Measurements from ENCODE around the gene TMEM132C.
A peak's percentile ranks its signal among the peaks of the same experiment; 100 is the strongest.

GRCh38 chr12:128609861-128610260 lies 342.9 kb downstream of the TMEM132C start:
- no peak for TF ChIP-seq CTCF (tag by site-specific recombination; IDR thresholded peaks at IDR 0.05)
- no peak for TF ChIP-seq PBX3 (CRISPR knock-in tag; IDR thresholded peaks at IDR 0.05)
- TF ChIP-seq, protein P1, sequence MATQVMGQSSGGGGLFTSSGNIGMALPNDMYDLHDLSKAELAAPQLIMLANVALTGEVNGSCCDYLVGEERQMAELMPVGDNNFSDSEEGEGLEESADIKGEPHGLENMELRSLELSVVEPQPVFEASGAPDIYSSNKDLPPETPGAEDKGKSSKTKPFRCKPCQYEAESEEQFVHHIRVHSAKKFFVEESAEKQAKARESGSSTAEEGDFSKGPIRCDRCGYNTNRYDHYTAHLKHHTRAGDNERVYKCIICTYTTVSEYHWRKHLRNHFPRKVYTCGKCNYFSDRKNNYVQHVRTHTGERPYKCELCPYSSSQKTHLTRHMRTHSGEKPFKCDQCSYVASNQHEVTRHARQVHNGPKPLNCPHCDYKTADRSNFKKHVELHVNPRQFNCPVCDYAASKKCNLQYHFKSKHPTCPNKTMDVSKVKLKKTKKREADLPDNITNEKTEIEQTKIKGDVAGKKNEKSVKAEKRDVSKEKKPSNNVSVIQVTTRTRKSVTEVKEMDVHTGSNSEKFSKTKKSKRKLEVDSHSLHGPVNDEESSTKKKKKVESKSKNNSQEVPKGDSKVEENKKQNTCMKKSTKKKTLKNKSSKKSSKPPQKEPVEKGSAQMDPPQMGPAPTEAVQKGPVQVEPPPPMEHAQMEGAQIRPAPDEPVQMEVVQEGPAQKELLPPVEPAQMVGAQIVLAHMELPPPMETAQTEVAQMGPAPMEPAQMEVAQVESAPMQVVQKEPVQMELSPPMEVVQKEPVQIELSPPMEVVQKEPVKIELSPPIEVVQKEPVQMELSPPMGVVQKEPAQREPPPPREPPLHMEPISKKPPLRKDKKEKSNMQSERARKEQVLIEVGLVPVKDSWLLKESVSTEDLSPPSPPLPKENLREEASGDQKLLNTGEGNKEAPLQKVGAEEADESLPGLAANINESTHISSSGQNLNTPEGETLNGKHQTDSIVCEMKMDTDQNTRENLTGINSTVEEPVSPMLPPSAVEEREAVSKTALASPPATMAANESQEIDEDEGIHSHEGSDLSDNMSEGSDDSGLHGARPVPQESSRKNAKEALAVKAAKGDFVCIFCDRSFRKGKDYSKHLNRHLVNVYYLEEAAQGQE (tag by site-specific recombination; IDR thresholded peaks at IDR 0.05) = peak; percentile 85
- TF ChIP-seq ZNF692 (tag by site-specific recombination; IDR thresholded peaks at IDR 0.05) = no peak
- no peak for TF ChIP-seq PATZ1 (tag by site-specific recombination; IDR thresholded peaks at IDR 0.05)
- no peak for TF ChIP-seq MYNN (tag by site-specific recombination; IDR thresholded peaks at IDR 0.05; ENCODE audit: borderline replicate concordance)
- no peak for TF ChIP-seq YY1 (tag by site-specific recombination; IDR thresholded peaks at IDR 0.05)
- no peak for TF ChIP-seq PRDM4 (tag by site-specific recombination; IDR thresholded peaks at IDR 0.05)
- TF ChIP-seq ZNF302 (tag by site-specific recombination; IDR thresholded peaks at IDR 0.05; ENCODE audit: low read depth) = no peak

Measured in HEK293 (cell line).